NCI-H446 treated with DMSO at 0.1 percent for 48 hours (cell line): ENCODE results near the gene HSPA14.
A peak's percentile ranks its signal among the peaks of the same experiment; 100 is the strongest.
"Not testable (repeated sequence)": the region's sequence is repeated elsewhere in the genome, so short reads cannot be mapped to it uniquely, and the experiment has no call there.

Experiments used
- DNase-seq: peaks from one replicate; lab custom pipeline; 2025; lab: John Stamatoyannopoulos, UW

Gene HSPA14

DNA sequence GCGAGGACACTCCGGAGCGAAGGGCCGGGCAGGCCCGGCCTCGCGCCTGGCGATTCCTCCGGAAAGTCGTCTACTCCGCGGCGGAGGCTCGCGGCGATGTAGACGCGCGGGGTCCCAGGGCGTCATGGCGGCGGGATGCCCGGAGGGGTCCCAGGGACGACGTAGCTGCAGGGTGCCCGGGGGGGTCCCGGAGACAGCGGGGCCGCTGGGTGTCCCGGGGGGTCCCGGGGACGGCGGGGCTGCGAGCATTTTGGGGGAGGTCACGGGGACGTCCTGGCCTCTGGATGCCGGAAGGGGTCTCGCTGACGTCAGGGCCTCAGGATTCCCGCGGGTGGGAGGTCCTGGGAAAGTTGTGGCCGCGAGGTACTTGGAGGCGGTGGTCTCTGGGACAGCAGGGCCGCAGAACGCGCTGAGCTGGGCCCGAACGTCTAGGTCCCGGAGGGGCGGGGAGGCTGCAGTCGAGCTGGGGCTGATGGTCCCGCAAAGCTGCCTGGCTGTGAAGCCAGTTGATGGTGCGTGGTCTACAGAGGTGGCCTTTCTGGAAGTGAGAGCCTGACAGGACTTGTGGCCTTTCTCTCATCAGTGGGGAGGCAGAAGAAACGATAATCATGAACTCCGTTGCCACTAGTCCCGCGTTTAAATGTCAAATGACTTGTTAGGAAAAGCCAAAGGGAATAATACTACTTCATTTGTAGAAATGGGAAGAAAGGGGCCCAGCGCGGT is 637 bp downstream of the HSPA14 start:
- no peak for DNase-seq

GRCh38 chr10:14839305-14839695 is 1.2 kb downstream of the HSPA14 start:
- DNase-seq = no peak

DNA sequence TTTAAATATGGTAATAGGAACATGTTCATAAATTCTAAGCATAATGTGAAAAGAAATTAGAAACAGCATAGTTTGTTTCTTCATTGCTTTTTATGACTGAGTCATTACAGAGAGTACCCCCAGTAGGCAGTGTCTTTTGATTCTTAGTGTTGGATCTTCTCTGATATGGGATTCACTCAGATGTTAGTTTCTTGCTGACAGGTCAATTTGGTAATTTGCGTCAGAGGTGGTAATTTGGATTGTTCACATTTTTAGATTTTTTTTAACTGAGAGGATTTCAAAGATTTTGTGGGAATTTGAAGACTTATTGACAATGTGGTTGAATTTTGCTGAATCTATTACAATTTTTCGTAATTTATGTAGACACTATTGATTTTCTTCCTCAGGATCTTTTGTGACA is 2.1 kb downstream of the HSPA14 start:
- no peak for DNase-seq

DNA sequence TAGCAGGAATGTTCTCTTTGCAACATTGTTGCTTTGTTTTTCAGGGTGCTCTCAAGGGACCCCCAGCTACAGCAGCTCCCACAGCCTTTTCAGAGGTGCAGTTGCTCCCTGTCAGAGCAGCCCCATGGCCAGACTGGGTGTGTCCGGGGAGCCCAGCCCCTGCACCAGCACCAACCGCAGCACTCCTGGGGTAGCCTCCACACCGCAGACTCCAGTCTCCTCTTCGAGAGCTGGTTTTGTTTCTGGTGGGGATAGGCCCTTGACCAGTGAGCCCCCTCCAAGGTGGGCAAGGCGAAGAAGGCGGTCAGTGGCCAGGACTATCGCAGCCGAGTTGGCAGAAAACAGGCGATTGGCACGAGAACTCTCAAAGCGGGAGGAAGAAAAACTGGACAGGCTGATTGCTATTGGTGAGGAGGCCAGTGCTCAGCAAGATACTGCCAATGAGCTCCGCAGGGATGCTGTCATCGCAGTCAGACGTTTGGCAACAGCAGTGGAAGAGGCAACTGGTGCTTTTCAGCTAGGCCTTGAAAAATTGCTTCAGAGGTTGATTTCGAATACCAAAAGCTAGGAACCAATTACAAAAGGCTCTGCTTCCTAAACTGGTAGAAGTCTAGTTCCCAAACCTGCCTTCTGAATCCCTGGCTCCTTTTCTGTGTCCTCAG is 5.4 kb downstream of the HSPA14 start:
- DNase-seq = no peak

- DNase-seq = no peak
Measured at GRCh38 chr10:14844948-14845347, 6.8 kb downstream of the HSPA14 start.

DNA sequence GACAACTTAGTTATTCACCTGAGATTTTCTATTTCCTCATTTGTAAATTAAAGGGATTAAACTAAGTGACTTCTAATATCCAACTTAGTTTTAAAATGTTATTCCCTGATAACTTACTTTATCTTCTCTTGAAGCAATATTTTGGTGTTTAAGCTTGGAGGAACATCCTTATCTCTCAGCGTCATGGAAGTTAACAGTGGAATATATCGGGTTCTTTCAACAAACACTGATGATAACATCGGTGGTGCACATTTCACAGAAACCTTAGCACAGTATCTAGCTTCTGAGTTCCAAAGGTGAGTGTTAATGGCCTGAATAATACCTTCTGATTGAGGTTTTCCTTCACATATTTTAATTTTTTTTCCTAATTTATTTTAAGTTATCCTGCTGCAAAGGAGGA is 14.1 kb downstream of the HSPA14 start:
- DNase-seq = no peak

GRCh38 chr10:14855453-14855852 is 17.3 kb downstream of the HSPA14 start:
- DNase-seq = no peak

DNA sequence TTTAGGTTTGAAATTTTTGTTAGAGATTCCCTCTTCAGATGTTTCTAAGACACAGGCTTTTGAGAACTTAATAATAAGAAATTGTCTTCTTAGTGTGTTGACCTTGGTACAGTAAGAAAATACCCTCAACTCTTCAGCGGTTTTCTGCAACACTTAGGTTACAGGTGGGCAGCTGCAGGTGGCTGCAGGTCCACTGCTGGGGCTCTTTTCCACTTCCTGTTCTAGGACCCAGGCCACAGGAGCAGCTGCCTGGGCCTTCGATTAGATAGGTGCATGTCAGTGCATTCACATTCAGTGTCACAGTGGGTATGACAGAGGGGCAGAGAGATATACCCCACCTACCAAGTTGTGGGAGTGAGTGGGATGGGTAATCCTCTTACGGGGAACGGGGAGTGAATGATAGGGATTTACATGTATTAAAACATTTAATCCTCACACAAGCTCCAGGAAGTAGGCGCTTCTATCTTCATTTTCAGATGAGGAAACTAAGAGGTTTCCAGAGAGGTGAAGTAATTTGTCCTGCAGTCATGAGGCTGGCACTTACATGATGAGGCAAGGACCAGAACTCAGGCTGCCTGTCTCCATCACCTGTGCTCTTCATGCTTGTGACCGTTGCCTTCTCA is 20.3 kb downstream of the HSPA14 start:
- no peak for DNase-seq

- no peak for DNase-seq
Measured at GRCh38 chr10:14859043-14859442, 20.9 kb downstream of the HSPA14 start.

DNA sequence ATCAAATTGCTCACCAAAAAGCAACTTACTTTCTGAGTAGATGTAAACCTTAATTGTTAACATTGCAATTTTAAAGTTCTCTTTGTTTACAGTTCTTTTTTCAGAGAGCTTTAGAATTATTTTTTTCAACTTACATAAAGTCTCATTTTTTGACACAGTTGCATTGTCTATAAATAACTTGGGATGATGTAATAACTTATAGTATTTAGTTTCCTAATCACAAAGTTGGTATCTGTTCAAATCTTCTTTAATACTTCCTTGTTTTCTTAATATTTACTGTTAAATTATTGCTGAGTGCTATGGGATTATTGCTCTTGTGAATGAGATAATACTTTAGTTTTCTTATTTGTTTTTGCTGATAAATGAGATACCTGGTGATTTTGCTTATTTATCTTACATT is 21.7 kb downstream of the HSPA14 start:
- no peak for DNase-seq

GRCh38 chr10:14860791-14861190 is 22.7 kb downstream of the HSPA14 start:
- DNase-seq = no peak

DNA sequence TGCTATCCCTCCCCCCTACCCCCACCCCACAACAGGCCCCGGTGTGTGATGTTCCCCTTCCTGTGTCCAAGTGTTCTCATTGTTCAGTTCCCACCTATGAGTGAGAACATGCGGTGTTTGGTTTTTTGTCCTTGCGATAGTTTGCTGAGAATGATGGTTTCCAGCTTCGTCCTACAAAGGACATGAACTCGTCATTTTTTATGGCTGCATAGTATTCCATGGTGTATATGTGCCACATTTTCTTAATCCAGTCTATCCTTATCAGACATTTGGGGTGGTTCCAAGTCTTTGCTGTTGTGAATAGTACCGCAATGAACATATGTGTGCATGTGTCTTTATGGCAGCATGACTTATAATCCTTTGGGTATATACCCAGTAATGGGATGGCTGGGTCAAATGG is 26.4 kb downstream of the HSPA14 start:
- DNase-seq = not testable (repeated sequence)

DNA sequence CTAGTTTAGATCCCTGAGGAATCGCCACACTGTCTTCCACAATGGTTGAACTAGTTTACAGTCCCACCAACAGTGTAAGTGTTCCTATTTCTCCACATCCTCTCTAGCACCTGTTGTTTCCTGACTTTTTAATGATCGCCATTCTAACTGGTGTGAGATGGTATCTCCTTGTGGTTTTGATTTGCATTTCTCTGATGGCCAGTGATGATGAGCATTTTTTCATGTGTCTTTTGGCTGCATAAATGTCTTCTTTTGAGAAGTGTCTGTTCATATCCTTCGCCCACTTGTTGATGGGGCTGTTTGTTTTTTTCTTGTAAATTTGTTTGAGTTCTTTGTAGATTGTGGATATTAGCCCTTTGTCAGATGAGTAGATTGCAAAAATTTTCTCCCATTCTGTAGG is 26.8 kb downstream of the HSPA14 start:
- not testable (repeated sequence) for DNase-seq

DNA sequence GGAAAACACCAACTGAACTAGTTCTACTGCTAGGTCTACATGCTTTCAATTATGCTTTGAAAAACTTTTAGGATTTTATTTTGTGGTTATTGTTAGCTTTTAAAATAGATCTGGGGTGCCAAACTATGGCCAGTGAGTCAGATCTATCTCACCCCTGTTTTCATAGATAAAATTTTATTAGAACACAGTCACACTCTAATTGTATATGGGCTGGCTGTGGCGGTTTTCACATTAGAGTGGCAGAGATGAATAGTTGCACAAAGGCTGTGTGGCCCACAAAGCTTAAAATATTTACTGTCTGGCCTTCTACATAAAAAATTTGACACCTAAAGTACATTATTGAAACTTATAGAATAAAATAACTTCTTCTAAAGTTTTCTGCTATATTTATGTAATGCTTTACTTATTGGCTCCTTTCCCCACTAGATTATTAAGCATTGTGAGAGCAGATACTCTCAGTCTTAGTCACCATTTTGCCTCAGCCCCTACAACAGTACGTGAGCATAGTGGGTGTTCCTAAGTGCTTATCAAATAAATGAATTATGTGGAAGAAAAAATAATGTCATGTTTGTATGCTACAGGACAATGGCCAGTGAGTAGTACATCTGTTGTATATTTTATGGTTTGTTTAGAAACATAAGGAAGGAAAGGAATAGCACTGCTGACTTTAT is 35.1 kb downstream of the HSPA14 start:
- no peak for DNase-seq

- DNase-seq = no peak
Measured at GRCh38 chr10:14875941-14876340, 37.8 kb downstream of the HSPA14 start.

DNA sequence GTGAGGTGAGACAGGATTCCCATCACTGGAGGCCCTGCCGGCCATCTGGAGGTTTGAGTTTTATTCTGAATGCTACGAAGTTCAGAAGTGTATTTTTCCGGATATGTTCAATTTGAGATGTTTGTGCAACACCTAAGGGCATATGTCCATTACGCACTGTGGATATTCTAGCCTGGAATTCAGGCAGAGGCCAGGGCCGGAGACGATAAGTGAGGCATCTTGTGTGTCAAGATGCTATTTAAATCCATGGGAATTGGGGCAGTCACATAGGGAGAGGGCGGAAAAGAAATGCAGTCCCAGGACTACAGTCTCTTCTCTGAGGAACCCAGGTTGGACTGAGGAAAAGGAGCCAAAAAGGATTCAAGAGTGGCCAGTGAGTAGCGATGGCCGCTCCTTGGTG is 38.7 kb downstream of the HSPA14 start:
- DNase-seq = no peak

DNA sequence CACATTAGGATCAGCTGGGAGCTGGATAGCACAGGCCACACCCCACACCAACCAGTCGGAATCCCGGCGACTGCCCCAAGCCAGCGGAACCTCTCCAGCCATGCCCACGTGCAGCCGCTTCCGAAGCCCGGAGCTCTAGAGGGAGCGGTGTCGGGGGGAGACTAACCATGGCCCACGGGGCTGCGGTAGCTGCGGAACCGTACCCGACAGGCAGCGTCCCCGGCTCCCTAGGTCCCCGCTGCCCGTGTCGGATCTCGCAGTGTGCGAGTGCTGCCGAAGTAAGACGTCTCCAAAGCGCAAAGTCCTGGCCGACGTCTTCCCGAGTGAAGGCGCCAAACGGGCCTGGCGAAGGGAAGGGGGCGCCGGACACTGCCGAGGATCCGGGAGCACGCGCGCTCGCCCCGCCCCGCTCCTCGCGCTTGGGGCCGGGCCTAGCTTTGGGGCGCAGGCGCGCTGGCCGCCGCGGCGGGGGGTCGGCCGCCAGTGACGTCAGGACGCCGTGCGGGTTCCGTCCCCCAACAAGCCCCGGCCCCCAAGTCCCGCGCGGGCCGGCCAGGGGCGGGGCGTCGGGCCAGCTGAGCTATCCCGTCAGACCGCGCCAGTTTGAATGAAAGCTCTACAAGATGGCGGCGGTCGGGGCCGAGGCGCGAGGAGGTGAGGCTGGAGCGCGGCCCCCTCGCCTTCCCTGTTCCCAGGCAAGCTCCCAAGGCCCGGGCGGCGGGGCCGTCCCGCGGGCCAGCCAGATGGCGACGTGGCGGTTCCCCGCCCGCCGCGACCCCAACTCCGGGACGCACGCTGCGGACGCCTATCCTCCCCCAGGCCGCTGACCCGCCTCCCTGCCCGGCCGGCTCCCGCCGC is 40.4 kb downstream of the HSPA14 start, which contains the start of gene SUV39H2:
SUV39H2 (plus strand) TSS at position 601 of the 858 bp plus-strand sequence; CDS start at position 624, 23 bp downstream.
- DNase-seq = peak; percentile 84

- DNase-seq = no peak
Measured at GRCh38 chr10:14879124-14879927, 41.2 kb downstream of the HSPA14 start.

DNA sequence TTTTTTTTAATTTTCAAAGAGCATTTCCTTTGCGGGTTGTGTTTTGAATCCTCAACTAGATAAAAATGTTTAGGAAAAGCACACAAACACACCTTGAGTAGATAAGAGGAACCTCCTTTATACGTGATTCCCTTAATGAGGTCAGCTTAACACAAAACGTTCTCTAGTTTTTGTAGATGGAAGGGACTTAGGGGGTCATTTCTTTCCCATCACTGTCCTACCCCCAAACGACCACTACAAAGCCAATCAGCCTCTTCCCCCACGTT is 41.8 kb downstream of the HSPA14 start:
- no peak for DNase-seq

DNA sequence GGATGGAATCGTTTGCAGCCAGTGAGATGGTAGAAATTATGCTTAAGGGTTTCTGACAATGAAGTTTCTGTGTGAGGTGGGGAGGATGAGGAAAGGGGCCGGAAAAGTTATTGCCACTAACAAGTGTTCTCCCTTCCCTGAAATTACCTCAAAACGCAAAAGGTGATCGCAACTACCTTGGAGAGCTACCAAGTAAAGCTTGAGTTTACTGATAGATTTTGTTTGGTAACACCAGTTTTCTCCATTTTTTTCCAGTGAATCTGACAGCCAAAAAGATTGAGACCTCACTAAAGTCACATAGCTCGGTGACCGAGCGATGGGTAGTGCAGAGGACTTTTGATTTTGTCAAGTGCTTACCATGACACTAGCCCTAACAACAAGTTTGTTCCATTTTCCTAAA is 42.1 kb downstream of the HSPA14 start:
- no peak for DNase-seq

- DNase-seq = no peak
Measured at GRCh38 chr10:14884082-14884481, 46.0 kb downstream of the HSPA14 start.
